LNCaP clone FGC (cell line): Measurements from ENCODE around the gene HDX.
A peak's percentile ranks its signal among the peaks of the same experiment; 100 is the strongest.
"Not testable (repeated sequence)": the region's sequence is repeated elsewhere in the genome, so short reads cannot be mapped to it uniquely, and the experiment has no call there.

ENCODE experiments used
- DNase-seq: peaks from one replicate; pipeline ENCODE4 v3.0.0-alpha.2; 2011; ENCODE audit warnings: low read depth
- H3K4me3 ChIP-seq: 2 replicates; pipeline ENCODE4 v1.5.1; 2011; ENCODE audit warnings: mild to moderate bottlenecking, low read depth, low read length, control low read depth
- TF ChIP-seq, protein P1 (sequence below): IDR thresholded peaks from 2 replicates; pipeline ENCODE4 v1.5.1; 2012; ENCODE audit warnings: mild to moderate bottlenecking; ENCODE audit not compliant: control insufficient read depth, insufficient read depth; ENCODE audit errors: extremely low read depth

Gene HDX, protein sequence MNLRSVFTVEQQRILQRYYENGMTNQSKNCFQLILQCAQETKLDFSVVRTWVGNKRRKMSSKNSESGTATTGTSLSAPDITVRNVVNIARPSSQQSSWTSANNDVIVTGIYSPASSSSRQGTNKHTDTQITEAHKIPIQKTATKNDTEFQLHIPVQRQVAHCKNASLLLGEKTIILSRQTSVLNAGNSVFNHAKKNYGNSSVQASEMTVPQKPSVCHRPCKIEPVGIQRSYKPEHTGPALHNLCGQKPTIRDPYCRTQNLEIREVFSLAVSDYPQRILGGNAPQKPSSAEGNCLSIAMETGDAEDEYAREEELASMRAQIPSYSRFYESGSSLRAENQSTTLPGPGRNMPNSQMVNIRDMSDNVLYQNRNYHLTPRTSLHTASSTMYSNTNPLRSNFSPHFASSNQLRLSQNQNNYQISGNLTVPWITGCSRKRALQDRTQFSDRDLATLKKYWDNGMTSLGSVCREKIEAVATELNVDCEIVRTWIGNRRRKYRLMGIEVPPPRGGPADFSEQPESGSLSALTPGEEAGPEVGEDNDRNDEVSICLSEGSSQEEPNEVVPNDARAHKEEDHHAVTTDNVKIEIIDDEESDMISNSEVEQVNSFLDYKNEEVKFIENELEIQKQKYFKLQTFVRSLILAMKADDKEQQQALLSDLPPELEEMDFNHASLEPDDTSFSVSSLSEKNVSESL

DNA sequence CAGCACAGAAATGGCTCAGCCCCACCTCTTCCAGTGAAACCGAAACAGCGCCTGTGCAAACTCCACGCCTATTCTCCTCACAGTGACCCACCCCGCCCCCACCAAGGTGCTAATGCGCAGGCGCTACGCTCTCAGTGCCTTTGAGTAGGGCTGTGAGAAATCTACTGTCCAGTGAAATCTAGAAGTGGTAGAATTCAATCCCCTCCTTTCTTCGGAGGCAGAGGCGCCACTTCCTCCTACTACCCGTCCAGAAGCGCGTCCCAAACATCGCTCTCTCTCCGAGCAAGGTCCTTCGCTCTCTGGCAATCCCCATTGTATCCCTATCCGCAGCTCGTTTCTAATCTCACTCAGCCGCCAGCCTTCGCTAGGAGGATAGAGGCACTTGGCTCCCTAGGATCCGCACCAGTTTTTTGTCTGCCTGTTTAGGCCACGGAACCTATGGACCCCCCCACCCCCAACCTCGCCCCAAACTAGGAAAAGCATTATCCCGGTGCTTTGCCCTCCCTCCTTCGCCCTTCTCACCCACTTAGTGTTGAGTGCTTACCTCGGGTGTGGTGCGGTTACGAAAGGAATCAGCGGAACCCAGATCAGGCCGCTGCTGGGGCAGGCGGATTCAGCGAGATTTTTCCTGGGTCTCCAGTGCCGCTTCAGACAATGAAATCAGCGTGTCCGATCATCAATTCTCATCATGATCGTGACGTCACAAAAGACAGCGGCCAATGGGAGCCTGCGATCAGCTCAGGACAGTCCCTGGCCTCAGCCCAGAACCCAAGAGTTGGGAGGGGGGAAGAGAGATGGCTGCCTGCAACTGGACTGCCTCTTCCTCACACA lies at the start of gene HDX:
HDX (minus strand) TSS at position 656 of the 831 bp plus-strand sequence. CDS start 27,056 bp downstream, outside the sequence.
- DNase-seq: peak; percentile 22
- H3K4me3 ChIP-seq: peak within 1 kb of the TSS; percentile 57
- TF ChIP-seq, protein P1, sequence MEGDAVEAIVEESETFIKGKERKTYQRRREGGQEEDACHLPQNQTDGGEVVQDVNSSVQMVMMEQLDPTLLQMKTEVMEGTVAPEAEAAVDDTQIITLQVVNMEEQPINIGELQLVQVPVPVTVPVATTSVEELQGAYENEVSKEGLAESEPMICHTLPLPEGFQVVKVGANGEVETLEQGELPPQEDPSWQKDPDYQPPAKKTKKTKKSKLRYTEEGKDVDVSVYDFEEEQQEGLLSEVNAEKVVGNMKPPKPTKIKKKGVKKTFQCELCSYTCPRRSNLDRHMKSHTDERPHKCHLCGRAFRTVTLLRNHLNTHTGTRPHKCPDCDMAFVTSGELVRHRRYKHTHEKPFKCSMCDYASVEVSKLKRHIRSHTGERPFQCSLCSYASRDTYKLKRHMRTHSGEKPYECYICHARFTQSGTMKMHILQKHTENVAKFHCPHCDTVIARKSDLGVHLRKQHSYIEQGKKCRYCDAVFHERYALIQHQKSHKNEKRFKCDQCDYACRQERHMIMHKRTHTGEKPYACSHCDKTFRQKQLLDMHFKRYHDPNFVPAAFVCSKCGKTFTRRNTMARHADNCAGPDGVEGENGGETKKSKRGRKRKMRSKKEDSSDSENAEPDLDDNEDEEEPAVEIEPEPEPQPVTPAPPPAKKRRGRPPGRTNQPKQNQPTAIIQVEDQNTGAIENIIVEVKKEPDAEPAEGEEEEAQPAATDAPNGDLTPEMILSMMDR: no peak

DNA sequence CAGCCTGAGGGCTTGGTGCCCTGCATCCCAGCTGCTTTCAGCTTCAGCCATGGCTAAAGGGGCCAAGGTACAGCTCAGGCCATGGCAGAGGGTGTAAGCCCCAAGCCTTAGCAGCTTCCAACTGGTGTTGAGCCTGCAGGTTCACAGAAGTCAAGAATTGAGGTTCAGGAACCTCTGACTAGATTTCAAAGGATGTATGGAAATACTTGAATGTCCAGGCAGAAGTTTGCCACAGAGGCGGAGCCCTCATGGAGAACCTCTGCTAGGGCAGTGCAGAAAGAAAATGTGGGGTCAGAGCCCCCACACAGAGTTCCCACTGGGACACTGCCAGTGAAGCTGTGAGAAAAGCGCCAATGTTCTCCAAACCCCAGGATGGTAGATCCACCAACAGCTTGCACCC lies 39.1 kb upstream of the HDX start:
- H3K4me3 ChIP-seq, DNase-seq: not testable (repeated sequence)

DNA sequence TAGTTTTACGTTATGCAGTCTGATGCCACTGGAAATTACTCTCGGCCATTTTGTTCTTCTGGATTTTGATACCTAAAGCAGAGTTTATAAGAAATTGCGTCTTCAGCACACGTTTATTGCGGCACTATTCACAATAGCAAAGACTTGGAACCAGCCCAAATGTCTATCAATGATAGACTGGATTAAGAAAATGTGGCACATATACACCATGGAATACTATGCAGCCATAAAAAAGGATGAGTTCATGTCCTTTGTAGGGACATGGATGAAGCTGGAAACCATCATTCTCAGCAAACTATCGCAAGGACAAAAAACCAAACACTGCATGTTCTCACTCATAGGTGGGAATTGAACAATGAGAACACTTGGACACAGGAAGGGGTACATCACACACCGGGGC lies 35.4 kb upstream of the HDX start:
- H3K4me3 ChIP-seq, DNase-seq: not testable (repeated sequence)

DNA sequence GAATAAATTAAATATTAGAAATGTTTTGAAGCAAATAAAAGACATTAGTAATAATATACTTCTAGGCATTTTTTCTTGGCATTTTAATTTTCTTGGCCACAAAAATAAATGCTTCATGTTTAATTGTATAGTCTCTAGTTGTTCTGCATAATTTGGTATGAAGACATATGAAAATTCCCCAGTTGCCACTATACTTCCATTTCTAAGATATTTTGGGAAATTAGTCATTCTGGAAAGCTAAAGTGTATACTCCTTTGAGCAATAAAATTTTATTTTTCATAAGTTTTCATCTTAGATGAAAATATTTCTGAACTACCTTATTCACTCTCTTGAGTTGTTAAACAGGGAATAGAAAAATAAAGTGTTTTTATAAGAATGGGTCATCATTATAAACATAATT lies 13.8 kb downstream of the HDX start:
- DNase-seq: no peak
- TF ChIP-seq, protein P1: no peak
- H3K4me3 ChIP-seq: no peak overlapping the region

DNA sequence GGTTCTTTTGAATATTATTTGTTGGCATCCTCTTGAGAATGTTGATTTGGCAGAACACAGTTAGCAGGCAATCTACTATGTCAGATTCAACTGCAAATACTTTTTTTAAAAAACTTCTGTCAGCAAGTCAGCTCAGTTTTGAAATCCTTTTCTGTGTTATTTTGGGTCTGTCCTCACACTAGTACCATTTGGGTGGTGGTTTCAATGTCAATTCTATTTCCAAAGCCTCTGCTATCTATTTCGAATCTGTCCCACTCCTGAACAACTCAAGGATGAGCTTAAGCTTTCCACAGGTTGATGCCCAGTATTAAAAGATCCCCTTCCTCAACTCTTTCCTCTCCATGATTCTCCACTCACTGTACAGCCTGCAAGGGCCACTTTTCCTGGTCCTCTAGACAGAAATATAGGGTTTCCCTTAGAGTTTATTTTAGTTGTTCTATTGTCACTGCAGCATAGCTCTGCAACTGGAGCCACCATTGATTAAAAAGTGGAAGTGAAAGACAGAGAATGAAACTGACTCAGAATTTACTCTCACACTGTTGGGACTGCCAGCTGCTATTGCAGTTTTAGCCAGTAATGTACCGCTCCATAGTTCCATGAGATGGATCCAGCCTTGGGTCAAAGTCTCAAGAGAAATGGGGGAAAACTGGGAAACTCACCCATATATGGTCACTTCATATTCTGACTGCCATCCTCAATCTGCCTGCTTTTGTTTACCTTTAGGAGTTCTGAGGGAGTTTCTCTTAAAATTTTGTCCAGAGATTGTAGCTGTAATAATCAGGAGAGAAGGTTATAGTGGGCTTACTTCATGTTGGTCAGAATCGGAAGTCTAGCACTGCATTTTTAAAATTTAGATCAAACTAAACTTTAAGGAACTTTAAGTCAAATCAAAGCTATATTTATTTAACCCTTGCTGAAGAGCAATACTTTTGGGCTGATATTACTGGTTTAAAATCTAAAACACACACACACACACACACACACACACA lies 14.6 kb downstream of the HDX start:
- TF ChIP-seq, protein P1: no peak
- DNase-seq: no peak
- H3K4me3 ChIP-seq: no peak overlapping the region

DNA sequence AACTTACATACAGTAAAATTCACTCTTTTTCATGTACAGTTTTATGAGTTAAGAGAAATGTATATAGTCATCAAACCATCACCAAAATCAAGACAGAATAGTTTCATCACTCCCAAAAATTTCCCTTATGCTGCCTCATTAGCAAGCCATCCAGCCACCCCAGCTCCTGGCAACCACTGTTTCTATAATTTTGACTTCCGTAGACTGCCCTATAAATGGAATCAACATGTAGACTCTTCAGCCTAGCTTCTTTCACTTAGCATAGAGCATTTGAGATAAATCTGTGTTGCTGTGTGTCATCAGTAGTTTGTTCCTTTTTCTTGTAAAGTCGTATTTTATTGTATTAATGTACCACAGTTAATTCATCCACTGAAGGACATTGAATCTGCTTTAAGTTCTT lies 23.2 kb downstream of the HDX start:
- TF ChIP-seq, protein P1: no peak
- H3K4me3 ChIP-seq: no peak overlapping the region
- DNase-seq: no peak

DNA sequence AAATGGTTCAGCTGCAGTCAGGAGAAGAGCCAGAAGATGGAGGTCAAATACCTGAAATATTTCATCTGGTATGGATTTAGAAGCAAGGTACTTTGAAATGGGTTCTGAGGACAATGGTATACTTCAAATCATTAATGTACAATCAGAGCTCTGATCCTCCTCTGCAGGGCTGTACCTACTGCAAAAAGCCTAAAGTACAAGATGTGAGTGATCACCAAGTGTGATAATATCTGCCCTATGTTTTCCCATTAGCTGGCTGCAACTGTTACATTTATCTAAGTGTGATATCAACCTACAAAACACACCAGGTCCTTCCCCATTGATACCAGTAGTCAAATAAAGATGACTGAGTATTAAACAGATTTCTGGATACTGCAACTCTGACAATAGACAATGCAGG lies 25.1 kb downstream of the HDX start:
- TF ChIP-seq, protein P1: no peak
- no peak for DNase-seq
- H3K4me3 ChIP-seq: no peak overlapping the region
